ENCODE results near the gene CACYBP. TPM values are rescaled to one million over a fixed set of nuclear protein-coding genes. Genes with fewer than 3 reads are reported as not detected.

Gene CACYBP
- total RNA-seq, 1 donor from 2014 or later: 91.5 TPM

DNA sequence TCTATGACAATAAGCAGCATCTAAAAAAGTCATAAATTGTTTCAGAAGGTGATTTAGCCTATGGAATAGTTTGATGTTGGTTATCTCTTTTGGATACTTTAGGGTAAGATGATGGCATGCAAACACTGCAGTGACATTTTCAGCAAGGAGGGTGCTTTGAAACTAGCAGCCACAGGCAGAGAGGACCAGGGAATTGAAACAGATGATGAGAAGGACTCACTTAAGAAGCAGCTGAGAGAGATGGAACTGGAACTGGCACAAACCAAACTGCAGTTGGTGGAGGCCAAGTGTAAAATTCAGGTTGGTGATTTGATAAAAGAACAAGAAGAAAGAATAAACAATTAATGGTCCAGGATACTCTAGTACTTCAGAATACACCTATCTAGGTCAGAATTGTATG, 11.2 kb upstream of the CACYBP start:
- Mint-ChIP-seq H3K27me3 (no peaks in the 10 kb centered on the region), H3K4me3 (ENCODE audit: low read depth) (no peak overlapping the region), H3K27ac (no peak overlapping the region), H3K36me3 (ENCODE audit: insufficient read depth) (peaks cover 11% of the 10 kb centered on the region), H3K4me1 (ENCODE audit: low read depth) (peaks cover 5% of the 10 kb centered on the region), H3K9me3 (ENCODE audit: low read depth) (no peaks in the 10 kb centered on the region)
- DNase-seq (ENCODE audit: low spot score, unreplicated experiment): no peak
- no peak for TF ChIP-seq CTCF (IDR thresholded peaks at IDR 0.05; ENCODE audit: unreplicated experiment)

GRCh38 chr1:174988986-174989385, 10.8 kb upstream of the CACYBP start:
- peaks cover 10% of the 10 kb centered on the region for H3K36me3 Mint-ChIP-seq (ENCODE audit: insufficient read depth)
- TF ChIP-seq CTCF (IDR thresholded peaks at IDR 0.05; ENCODE audit: unreplicated experiment): no peak

GRCh38 chr1:174989536-174990220, 10.1 kb upstream of the CACYBP start:
- Mint-ChIP-seq H3K4me3 (ENCODE audit: low read depth) (no peak overlapping the region), H3K4me1 (ENCODE audit: low read depth) (peaks cover 4% of the 10 kb centered on the region), H3K27me3 (no peaks in the 10 kb centered on the region), H3K27ac (no peak overlapping the region), H3K36me3 (ENCODE audit: insufficient read depth) (peaks cover 10% of the 10 kb centered on the region), H3K9me3 (ENCODE audit: low read depth) (no peaks in the 10 kb centered on the region)
- TF ChIP-seq CTCF (IDR thresholded peaks at IDR 0.05; ENCODE audit: unreplicated experiment): no peak
- DNase-seq (ENCODE audit: low spot score, unreplicated experiment): no peak

More at GRCh38 chr1:174988986-174989385, 10.8 kb upstream of the CACYBP start:
- Mint-ChIP-seq H3K9me3 (ENCODE audit: low read depth) (no peaks in the 10 kb centered on the region), H3K27me3 (no peaks in the 10 kb centered on the region), H3K27ac (no peak overlapping the region), H3K4me1 (ENCODE audit: low read depth) (peaks cover 5% of the 10 kb centered on the region), H3K4me3 (ENCODE audit: low read depth) (no peak overlapping the region)
- no peak for DNase-seq (ENCODE audit: low spot score, unreplicated experiment)

- peaks cover 10% of the 10 kb centered on the region for H3K36me3 Mint-ChIP-seq (ENCODE audit: insufficient read depth)
- DNase-seq (ENCODE audit: low spot score, unreplicated experiment): no peak
- TF ChIP-seq CTCF (IDR thresholded peaks at IDR 0.05; ENCODE audit: unreplicated experiment): no peak
- no peak overlapping the region for H3K27ac Mint-ChIP-seq
- H3K4me1 Mint-ChIP-seq (ENCODE audit: low read depth): peaks cover 2% of the 10 kb centered on the region
- H3K27me3 Mint-ChIP-seq: no peaks in the 10 kb centered on the region
- H3K9me3 Mint-ChIP-seq (ENCODE audit: low read depth): no peaks in the 10 kb centered on the region
- no peak overlapping the region for H3K4me3 Mint-ChIP-seq (ENCODE audit: low read depth)
These were observed 9.3 kb upstream of the CACYBP start for GRCh38 chr1:174990382-174990999.

GRCh38 chr1:174991473-174991872, 8.3 kb upstream of the CACYBP start:
- H3K9me3 Mint-ChIP-seq (ENCODE audit: low read depth): no peaks in the 10 kb centered on the region
- no peaks in the 10 kb centered on the region for H3K27me3 Mint-ChIP-seq
- peaks cover 2% of the 10 kb centered on the region for H3K4me1 Mint-ChIP-seq (ENCODE audit: low read depth)
- H3K27ac Mint-ChIP-seq: no peak overlapping the region
- H3K36me3 Mint-ChIP-seq (ENCODE audit: insufficient read depth): peaks cover 10% of the 10 kb centered on the region
- no peak overlapping the region for H3K4me3 Mint-ChIP-seq (ENCODE audit: low read depth)
- DNase-seq (ENCODE audit: low spot score, unreplicated experiment): no peak
- TF ChIP-seq CTCF (IDR thresholded peaks at IDR 0.05; ENCODE audit: unreplicated experiment): no peak
